HG03558 (cell line): ENCODE results near the gene UPK1B.
A peak's percentile ranks its signal among the peaks of the same experiment; 100 is the strongest.
"Not testable (repeated sequence)": the region's sequence is repeated elsewhere in the genome, so short reads cannot be mapped to it uniquely, and the experiment has no call there.

Source experiments
- ATAC-seq: cut with Tn5 transposase; IDR thresholded peaks from one replicate; pipeline ENCODE4 v1.9.1; 2021; ENCODE audit warnings: moderate number of reproducible peaks; ENCODE audit not compliant: unreplicated experiment; ENCODE audit errors: extremely low read depth

The UPK1B gene

GRCh38 chr3:119220970-119221667 is 47.7 kb downstream of the UPK1B start:
- no peak for ATAC-seq

DNA sequence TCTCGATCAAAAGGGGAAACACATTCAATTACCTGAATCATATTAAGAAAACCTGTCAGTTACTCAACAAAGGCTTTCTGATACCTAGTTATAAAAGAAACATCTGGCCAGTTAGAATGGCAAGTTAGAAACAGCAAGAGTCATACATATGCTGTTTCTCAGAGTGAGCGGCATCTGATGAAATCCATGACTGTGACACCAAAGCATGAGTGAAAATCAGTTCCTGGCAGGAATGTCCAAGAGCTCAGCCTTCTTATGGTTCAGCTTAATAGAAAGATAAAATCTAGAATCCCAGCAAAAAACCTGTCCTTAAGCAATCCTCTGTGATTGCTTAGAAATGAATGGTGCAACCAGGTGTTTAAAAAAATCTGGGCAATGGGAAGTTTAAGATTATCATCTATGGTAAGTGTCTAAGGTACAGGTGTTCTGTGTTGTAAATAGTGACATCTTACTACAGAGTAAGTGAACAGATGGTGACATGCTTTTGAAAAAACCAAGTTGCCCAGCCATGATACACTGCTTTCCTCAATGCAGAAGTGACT is 48.5 kb downstream of the UPK1B start:
- ATAC-seq: no peak

DNA sequence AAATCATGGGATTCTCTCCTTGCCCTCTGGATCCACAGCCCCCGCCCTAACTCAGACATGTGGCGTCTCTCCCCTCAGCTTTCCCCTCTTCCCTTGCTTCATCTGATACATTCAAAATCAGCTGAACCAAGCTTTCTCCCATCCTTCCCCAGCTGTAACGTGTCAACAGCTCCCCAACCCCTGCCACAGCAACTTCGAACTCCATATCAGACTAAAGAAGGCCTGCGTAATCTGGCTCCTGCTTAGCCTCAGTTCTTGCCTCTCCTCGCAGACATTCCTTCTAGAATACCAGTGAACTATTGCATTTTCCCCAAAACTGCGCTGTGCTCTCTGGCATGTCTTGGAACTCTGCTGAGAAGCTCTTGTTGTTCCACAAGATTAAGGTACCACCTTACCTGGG is 49.0 kb downstream of the UPK1B start:
- no peak for ATAC-seq

- no peak for ATAC-seq
Observed at GRCh38 chr3:119223511-119223910, 50.1 kb downstream of the UPK1B start.

GRCh38 chr3:119225121-119225520 is 51.7 kb downstream of the UPK1B start:
- ATAC-seq: no peak

GRCh38 chr3:119227070-119227850 is 53.9 kb downstream of the UPK1B start:
- ATAC-seq: no peak

- no peak for ATAC-seq
Observed at GRCh38 chr3:119228373-119229145, 55.2 kb downstream of the UPK1B start.

DNA sequence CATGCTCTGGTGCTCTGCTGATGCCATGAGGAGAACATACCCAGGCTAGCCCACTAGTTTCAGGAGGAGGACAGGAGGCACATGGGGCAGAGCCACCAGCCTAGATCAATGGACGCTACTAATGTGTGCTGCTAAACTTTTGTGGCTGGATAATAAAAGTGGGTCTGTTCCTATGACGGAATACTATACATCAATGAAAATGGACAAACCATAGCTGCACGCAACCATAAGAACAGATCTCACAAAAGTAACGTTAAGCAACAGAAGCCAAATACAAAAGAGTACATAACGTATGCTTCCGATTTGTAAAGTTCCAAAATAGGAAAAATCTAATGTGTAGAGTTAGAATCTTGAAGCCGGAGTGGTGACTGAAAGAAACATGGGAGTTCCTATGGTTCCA is 55.8 kb downstream of the UPK1B start:
- no peak for ATAC-seq

DNA sequence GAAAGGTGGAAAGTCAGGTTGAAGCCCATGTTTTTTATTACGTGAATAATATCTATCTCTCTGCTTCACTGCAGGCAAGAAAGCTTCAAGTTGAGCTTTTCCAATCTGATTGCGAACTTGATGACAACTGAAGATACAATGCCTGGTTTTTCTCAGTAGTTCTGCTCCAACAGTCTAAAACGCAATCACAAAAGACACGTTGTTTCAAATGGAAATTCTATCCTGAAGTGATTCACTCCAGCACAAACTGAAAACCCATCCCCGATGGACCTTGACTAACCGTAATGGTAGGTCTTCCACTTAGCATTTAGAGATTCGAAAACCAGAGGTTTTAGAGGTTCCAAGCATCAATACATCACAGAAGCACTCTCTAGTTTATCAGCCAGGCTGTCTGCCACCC is 56.7 kb downstream of the UPK1B start:
- ATAC-seq: no peak

DNA sequence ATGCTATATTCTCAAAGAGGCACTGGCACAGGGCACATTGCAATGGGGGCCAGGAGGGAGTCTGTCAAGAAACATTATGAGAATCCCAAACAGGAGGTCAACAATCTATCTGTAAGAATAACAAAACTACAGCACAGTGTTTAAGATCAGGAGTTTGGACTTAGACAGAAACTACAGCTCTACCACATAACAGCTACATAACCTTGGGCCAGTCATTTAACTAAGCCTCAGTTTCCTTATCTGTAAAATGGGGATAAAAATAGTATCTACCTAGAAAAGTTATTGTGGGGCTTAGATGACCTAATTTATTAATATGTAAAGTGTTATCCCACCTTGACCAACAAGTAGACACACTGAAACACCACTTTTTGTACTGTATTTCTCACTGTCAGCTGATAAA is 57.3 kb downstream of the UPK1B start:
- no peak for ATAC-seq

- no peak for ATAC-seq
Observed at GRCh38 chr3:119234610-119235009, 61.2 kb downstream of the UPK1B start.

DNA sequence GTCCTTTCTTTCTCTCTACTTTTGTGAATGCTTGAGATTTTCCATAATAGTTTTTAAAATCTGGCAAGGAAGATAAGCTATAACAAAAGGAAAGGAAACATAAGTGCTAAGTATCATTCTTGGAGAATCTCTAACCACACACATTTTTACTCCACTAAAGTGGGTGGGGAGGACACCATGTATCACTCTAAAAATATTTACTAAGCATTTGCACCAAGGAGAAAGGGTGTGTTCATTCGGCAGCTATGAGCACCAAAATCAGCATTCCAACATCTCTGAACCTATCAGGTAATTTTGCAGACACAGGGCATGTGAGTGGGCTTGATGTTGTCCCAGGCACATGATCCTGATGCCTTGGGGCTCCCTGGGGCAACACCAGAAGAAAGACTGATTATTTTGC is 61.8 kb downstream of the UPK1B start:
- no peak for ATAC-seq

DNA sequence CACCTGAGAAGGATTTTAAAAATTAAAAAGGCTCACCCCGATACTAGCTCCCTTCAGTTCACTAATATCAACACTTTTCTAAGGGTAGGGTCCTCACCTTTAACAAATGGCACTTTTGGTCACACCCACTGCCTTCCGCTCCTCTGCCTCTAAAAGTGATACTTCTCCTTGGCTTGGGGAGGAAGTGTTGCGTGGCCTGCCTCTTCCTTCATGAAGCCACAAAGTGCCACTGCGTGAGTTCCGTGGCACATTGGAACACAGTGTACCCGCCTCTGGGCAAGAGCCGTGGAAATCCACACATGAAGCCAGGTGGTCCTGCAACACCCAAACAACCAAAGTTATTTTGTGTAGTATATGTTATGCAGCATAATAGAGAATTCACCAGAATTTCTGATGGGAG is 63.4 kb downstream of the UPK1B start:
- no peak for ATAC-seq

GRCh38 chr3:119237299-119237698 is 63.9 kb downstream of the UPK1B start:
- no peak for ATAC-seq

DNA sequence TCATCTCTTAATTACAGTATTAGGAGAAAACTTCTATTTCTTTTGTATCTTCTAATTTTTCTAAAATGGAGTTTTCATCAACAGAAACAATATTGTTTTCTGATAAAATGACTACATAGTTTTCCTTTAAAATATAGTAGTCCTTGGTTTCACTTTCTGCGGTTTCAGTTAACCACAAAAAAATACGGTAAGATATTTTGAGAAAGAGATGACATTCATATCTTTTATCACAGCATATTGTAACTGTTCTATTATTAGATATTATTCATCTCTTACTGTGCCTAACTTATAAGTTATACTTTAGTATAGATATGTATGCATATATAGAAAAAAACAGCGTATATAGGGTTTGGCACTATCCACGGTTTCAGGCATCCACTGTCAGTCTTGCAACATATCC is 65.0 kb downstream of the UPK1B start:
- ATAC-seq: no peak

GRCh38 chr3:119239206-119239820 is 65.9 kb downstream of the UPK1B start:
- ATAC-seq: no peak

DNA sequence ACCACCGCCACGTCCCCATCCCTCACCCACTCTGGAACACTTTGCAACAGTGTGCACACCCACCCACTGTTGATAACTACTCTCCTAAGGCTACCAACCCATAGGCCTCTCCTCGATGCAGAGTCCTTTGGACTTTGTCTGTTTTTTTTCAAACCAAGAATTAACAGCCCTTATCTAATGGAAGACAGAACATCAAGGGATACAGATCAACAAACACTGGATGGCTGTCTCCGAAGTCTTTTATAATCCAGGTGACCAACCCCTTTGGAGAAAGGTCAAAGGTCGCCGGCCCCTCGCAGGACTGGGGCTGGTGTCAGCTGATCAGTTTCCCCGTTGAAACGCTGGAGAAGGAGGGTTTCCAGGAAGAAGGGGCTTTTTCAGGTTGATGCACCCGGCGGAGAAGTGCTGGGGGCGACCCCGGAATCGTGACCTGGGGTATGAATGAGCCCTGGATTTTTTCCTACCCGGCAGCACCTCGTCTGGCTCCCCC is 66.7 kb downstream of the UPK1B start:
- ATAC-seq: peak; percentile 1

DNA sequence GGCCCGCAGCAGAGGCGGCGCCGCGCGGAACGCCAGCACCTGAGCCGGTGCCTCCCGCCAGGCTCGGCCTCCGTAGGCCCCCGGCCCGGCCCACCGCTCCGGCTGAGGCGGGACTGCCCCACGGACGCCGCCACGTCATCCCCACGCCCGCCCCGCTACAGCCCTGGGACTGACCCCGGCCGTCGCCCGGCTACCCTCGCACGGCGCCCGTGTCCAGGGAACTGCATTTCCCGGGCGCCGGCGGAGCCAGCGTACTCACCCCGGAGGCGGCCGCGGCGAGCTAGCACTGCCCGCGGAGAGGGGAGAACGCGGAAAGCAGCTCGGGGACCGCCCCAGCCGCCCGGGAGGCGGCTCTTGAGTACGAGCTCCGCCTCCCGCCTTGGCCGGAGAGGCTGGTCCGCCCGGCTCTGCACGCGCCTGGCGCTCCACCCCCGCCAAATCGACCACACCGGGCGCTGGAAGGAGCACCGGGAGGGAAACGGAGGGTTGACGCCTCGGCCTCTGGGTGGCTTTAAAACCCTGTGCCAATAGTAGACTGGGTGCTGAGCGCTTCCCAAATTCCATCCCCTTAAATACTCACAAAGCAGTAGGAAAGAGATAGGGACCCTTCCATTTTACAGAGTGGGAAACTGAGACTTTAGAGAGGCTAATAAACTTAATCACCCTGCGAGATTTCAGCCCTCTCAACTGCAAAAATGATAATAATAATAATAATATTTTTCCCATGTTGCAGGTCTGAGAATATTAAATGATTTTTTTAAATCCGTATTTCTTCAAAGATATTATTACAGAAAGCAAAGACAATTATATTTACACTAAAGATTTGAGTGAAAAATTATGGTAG is 67.4 kb downstream of the UPK1B start, which contains the start of gene B4GALT4:
Gene B4GALT4, minus strand, starts transcription at position 288 of the 844 bp plus-strand sequence. CDS start 10,779 bp downstream, outside the sequence.
- ATAC-seq: peak; percentile 84

GRCh38 chr3:119242387-119243057 is 69.1 kb downstream of the UPK1B start:
- ATAC-seq: not testable (repeated sequence)
